ENCODE results near the gene RMC1.

The RMC1 gene

DNA sequence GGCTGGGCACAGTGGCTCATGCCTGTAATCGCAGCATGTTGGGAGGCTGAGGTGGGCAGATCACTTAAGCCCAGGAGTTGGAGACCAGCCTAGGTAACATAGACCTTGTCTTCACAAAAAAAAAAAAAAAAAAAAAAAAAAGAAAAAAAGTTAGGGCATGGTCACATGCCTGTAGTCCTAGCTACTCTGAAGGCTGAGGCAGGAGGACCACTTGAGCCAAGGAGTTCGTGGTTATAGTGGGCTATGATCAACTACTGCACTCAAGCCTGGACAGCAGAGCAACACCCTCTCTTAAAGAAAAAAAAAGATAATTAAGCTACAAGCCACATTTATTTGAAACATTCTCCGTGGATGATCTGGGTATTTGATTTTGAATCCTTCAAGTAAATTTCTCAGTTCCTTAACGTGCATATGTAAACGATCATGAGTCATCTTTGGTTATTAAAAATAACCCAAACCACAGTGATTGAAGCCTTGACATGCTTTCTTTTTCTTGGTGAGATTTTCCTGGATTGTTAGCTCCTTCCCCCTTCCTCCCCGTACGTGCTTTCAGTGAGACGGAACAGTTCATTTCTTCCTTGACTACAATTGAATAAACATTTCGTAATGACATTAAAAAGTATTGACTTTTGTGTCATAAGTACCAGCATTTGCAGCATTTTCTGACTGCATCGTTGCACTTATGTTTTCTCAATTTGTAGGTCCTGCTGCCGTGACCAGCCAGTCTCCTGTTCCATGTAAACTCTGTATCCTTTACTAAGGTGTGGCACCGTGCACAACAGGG, 20.3 kb downstream of the RMC1 start:
- H3K79me2 ChIP-seq (ENCODE audit: control insufficient read depth, insufficient read depth, low read length), result no peaks in the 10 kb centered on the region
- DNase-seq, result no peak

DNA sequence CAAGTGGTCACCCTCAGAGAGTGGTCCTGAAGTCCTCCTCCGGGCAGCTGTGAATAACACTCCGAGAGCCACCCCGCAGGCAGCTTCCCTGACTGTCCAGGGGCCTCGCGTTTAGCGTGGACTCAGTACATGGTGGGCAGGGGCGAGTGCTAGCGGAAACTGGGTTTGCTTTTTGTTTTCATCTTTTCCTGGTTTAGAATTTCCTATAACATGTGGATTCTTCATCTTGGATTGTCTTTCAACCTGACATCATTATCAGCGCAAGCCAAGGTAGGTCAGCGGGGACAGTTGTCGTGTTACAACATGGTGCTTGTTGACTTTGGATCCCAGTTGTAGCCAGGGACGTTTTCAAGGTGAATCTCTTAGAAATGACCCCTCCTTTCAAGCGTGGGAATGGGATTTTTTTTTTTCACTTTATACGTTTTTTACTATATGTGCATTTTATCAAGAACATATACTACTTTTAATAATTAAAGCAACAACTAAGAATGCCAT, 20.9 kb downstream of the RMC1 start:
- no peak overlapping the region for H2BK5ac ChIP-seq (ENCODE audit: low read length)
- H3K27ac ChIP-seq (ENCODE audit: low read depth, low read length), result no peak overlapping the region
- no peaks in the 10 kb centered on the region for H3K79me2 ChIP-seq (ENCODE audit: control insufficient read depth, insufficient read depth, low read length)
- H3K56ac ChIP-seq (ENCODE audit: low read length), result no peak overlapping the region
- H3K4me2 ChIP-seq (ENCODE audit: low read length), result no peak overlapping the region
- H3K18ac ChIP-seq (ENCODE audit: low read length), result no peak overlapping the region
- H3K79me1 ChIP-seq (ENCODE audit: low read length), result no peaks in the 10 kb centered on the region
- no peak overlapping the region for H4K8ac ChIP-seq (ENCODE audit: low read depth, low read length)
- no peak overlapping the region for H2AK5ac ChIP-seq (ENCODE audit: low read length)
- no peak overlapping the region for H4K5ac ChIP-seq (ENCODE audit: low read length)
- H3K4me3 ChIP-seq (ENCODE audit: low read length), result no peak overlapping the region
- no peak overlapping the region for H3K4ac ChIP-seq (ENCODE audit: low read depth, low read length)
- H2BK15ac ChIP-seq (replicated peaks; ENCODE audit: low read depth), result no peak overlapping the region
- no peak overlapping the region for H3K9ac ChIP-seq (ENCODE audit: low read length)
- no peak for DNase-seq
- H2BK120ac ChIP-seq (ENCODE audit: low read depth, low read length), result no peak overlapping the region
- H3K4me1 ChIP-seq (ENCODE audit: control insufficient read depth, low read depth, low read length), result no peaks in the 10 kb centered on the region
- peaks cover 15% of the 10 kb centered on the region for H3K36me3 ChIP-seq (ENCODE audit: control insufficient read depth, insufficient read depth, low read length)
- H3K23ac ChIP-seq (ENCODE audit: low read length), result no peak overlapping the region
- H3K27me3 ChIP-seq (ENCODE audit: insufficient read depth, low read length, poor library complexity), result no peaks in the 10 kb centered on the region
- WGBS (ENCODE audit: extremely low coverage, insufficient coverage, low lambda C conversion rate), result no CpG with 5 or more reads among the region's 14 CpGs

More for the DNA sequence above, 20.3 kb downstream of the RMC1 start:
- no peaks in the 10 kb centered on the region for H3K79me1 ChIP-seq (ENCODE audit: low read length)
- H3K36me3 ChIP-seq (ENCODE audit: control insufficient read depth, insufficient read depth, low read length), result peaks cover 15% of the 10 kb centered on the region
- no CpG with 5 or more reads among the region's 12 CpGs for WGBS (ENCODE audit: extremely low coverage, insufficient coverage, low lambda C conversion rate)
- H3K4me1 ChIP-seq (ENCODE audit: control insufficient read depth, low read depth, low read length), result no peaks in the 10 kb centered on the region
- H2BK5ac ChIP-seq (ENCODE audit: low read length), result no peak overlapping the region
- H3K18ac ChIP-seq (ENCODE audit: low read length), result no peak overlapping the region
- no peak overlapping the region for H3K4me3 ChIP-seq (ENCODE audit: low read length)
- no peak overlapping the region for H3K4ac ChIP-seq (ENCODE audit: low read depth, low read length)
- no peak overlapping the region for H3K23ac ChIP-seq (ENCODE audit: low read length)
- no peaks in the 10 kb centered on the region for H3K27me3 ChIP-seq (ENCODE audit: insufficient read depth, low read length, poor library complexity)
- H4K8ac ChIP-seq (ENCODE audit: low read depth, low read length), result no peak overlapping the region
- no peak overlapping the region for H3K56ac ChIP-seq (ENCODE audit: low read length)
- H3K27ac ChIP-seq (ENCODE audit: low read depth, low read length), result no peak overlapping the region
- H3K9ac ChIP-seq (ENCODE audit: low read length), result no peak overlapping the region
- no peak overlapping the region for H2BK15ac ChIP-seq (replicated peaks; ENCODE audit: low read depth)
- H3K4me2 ChIP-seq (ENCODE audit: low read length), result no peak overlapping the region
- no peak overlapping the region for H2AK5ac ChIP-seq (ENCODE audit: low read length)
- H2BK120ac ChIP-seq (ENCODE audit: low read depth, low read length), result no peak overlapping the region
- H4K5ac ChIP-seq (ENCODE audit: low read length), result no peak overlapping the region

DNA sequence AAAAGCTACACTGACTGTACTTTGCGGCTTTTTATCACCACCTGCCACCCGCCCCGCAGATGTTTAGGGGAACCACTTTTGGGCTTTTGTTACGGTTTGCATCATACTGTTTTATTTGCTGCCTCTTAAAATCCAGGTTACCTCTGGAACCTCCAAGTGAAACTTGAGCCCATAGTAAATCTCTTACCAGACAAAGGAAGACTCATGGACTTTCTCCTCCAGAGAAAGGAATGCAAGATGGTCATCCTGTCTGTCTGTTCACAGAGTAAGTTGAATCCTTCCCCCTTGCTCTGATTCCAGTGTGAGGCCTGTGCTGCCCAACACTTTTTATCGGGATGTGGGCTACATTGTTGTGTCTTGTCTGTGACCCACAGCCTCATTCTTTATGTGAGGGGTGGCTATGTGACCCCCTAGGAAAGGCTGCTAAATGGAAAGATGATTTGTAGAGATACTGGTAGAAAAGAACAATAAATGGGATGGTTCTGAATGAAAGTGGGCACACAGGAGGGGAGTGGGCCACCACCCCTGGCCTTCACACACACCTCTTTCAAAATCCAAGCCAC, 23.3 kb downstream of the RMC1 start:
- H3K27me3 ChIP-seq (ENCODE audit: insufficient read depth, low read length, poor library complexity), result no peaks in the 10 kb centered on the region
- H3K79me1 ChIP-seq (ENCODE audit: low read length), result no peaks in the 10 kb centered on the region
- H3K27ac ChIP-seq (ENCODE audit: low read depth, low read length), result no peak overlapping the region
- no peak overlapping the region for H3K9ac ChIP-seq (ENCODE audit: low read length)
- no peak for DNase-seq
- no peak overlapping the region for H3K4ac ChIP-seq (ENCODE audit: low read depth, low read length)
- no peak overlapping the region for H3K4me2 ChIP-seq (ENCODE audit: low read length)
- no peak overlapping the region for H2BK5ac ChIP-seq (ENCODE audit: low read length)
- no peaks in the 10 kb centered on the region for H3K4me1 ChIP-seq (ENCODE audit: control insufficient read depth, low read depth, low read length)
- H4K5ac ChIP-seq (ENCODE audit: low read length), result no peak overlapping the region
- no peak overlapping the region for H4K8ac ChIP-seq (ENCODE audit: low read depth, low read length)
- H3K56ac ChIP-seq (ENCODE audit: low read length), result no peak overlapping the region
- H3K18ac ChIP-seq (ENCODE audit: low read length), result no peak overlapping the region
- WGBS (ENCODE audit: extremely low coverage, insufficient coverage, low lambda C conversion rate), result no CpG with 5 or more reads among the region's 5 CpGs
- H3K23ac ChIP-seq (ENCODE audit: low read length), result no peak overlapping the region
- H3K4me3 ChIP-seq (ENCODE audit: low read length), result no peak overlapping the region
- H2BK120ac ChIP-seq (ENCODE audit: low read depth, low read length), result no peak overlapping the region
- peaks cover 14% of the 10 kb centered on the region for H3K36me3 ChIP-seq (ENCODE audit: control insufficient read depth, insufficient read depth, low read length)
- H2BK15ac ChIP-seq (replicated peaks; ENCODE audit: low read depth), result no peak overlapping the region
- H2AK5ac ChIP-seq (ENCODE audit: low read length), result no peak overlapping the region
- no peaks in the 10 kb centered on the region for H3K79me2 ChIP-seq (ENCODE audit: control insufficient read depth, insufficient read depth, low read length)

DNA sequence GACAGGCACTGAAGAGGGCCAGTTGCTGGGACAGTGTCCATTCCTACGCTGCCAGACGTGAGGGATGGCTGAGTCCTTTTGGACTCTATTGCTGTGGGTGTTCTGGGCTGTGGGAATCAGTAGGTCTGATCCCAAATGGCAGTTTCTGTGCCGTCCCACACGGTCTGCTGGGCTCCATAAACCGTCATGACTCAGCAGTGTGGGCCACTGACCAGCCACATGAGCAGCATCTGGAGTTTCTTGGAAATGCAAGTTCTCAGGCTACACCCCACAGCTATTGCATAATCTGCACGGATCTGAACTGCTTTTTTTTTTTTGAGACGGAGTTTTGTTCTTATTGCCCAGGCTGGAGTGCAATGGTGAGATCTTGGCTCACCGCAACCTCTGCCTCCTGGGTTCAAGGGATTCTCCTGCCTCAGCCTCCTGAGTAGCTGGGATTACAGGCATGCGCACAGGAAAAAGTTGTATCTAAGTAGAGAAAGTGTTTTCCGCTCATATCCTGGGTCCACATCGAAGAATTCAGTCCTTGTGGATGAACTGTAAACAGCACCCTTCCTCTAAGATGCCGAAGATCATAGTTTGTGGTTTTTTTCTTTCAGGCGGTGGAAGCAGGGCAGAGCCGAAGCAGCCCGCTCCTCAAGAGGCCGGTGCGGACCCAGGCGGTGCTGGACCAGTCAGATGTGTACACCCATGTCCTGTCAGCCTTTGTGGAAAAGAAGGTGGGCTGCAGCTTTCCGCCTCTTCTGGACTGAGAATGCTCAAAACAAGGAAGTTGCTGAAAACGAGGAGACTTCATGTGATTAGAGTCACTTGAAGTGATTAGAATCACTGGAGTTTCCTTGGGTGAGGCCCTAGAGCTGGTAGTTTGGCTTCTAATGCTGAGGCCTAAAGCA, 25.5 kb downstream of the RMC1 start:
- Histone ChIP-seq H3K27me3 (ENCODE audit: insufficient read depth, low read length, poor library complexity) (no peaks in the 10 kb centered on the region), H2BK120ac (ENCODE audit: low read depth, low read length) (no peak overlapping the region)

DNA sequence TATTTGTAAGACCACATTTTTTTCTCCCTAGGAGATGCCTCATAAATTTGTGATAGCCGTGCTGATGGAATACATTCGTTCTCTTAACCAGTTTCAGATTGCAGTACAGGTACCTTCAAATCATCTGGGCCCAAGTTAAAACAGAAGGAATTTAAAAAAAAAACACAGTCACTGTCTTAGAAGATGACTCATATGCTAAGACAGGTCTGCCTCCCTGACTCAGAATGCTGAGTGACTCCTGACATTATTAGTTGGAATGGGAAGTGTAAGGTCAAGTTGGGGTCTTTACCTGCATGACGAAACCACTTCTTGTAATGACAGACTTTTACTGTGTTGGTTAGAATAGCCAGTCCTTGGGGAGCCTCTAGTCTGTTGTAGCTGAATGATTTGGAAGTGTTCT, 26.3 kb downstream of the RMC1 start:
- H3K9ac ChIP-seq (ENCODE audit: low read length), result no peak overlapping the region
- H3K79me2 ChIP-seq (ENCODE audit: control insufficient read depth, insufficient read depth, low read length), result no peaks in the 10 kb centered on the region
- WGBS (ENCODE audit: extremely low coverage, insufficient coverage, low lambda C conversion rate), result no CpG with 5 or more reads among the region's 3 CpGs
- H3K23ac ChIP-seq (ENCODE audit: low read length), result no peak overlapping the region
- no peak overlapping the region for H3K27ac ChIP-seq (ENCODE audit: low read depth, low read length)
- H3K27me3 ChIP-seq (ENCODE audit: insufficient read depth, low read length, poor library complexity), result no peaks in the 10 kb centered on the region
- H2BK15ac ChIP-seq (replicated peaks; ENCODE audit: low read depth), result no peak overlapping the region
- no peak overlapping the region for H2AK5ac ChIP-seq (ENCODE audit: low read length)
- no peak overlapping the region for H3K4me2 ChIP-seq (ENCODE audit: low read length)
- no peak overlapping the region for H2BK5ac ChIP-seq (ENCODE audit: low read length)
- H3K4me1 ChIP-seq (ENCODE audit: control insufficient read depth, low read depth, low read length), result no peaks in the 10 kb centered on the region
- no peak overlapping the region for H3K4me3 ChIP-seq (ENCODE audit: low read length)
- no peak overlapping the region for H3K56ac ChIP-seq (ENCODE audit: low read length)
- no peak overlapping the region for H4K8ac ChIP-seq (ENCODE audit: low read depth, low read length)
- no peak overlapping the region for H3K18ac ChIP-seq (ENCODE audit: low read length)
- no peak overlapping the region for H3K4ac ChIP-seq (ENCODE audit: low read depth, low read length)
- H3K79me1 ChIP-seq (ENCODE audit: low read length), result no peaks in the 10 kb centered on the region
- no peak overlapping the region for H4K5ac ChIP-seq (ENCODE audit: low read length)
- no peak overlapping the region for H2BK120ac ChIP-seq (ENCODE audit: low read depth, low read length)
- peak; percentile 83 for DNase-seq
- peaks cover 13% of the 10 kb centered on the region for H3K36me3 ChIP-seq (ENCODE audit: control insufficient read depth, insufficient read depth, low read length)

More for the DNA sequence above, 25.5 kb downstream of the RMC1 start:
- Histone ChIP-seq H3K4ac (ENCODE audit: low read depth, low read length) (no peak overlapping the region), H3K27ac (ENCODE audit: low read depth, low read length) (no peak overlapping the region), H3K56ac (ENCODE audit: low read length) (no peak overlapping the region), H3K18ac (ENCODE audit: low read length) (no peak overlapping the region), H3K79me1 (ENCODE audit: low read length) (no peaks in the 10 kb centered on the region), H3K23ac (ENCODE audit: low read length) (no peak overlapping the region), H3K4me3 (ENCODE audit: low read length) (no peak overlapping the region), H3K36me3 (ENCODE audit: control insufficient read depth, insufficient read depth, low read length) (peaks cover 12% of the 10 kb centered on the region), H4K8ac (ENCODE audit: low read depth, low read length) (no peak overlapping the region), H3K4me2 (ENCODE audit: low read length) (no peak overlapping the region), H2BK5ac (ENCODE audit: low read length) (no peak overlapping the region), H3K79me2 (ENCODE audit: control insufficient read depth, insufficient read depth, low read length) (no peaks in the 10 kb centered on the region), H4K5ac (ENCODE audit: low read length) (no peak overlapping the region), H2AK5ac (ENCODE audit: low read length) (no peak overlapping the region), H3K4me1 (ENCODE audit: control insufficient read depth, low read depth, low read length) (no peaks in the 10 kb centered on the region), H3K9ac (ENCODE audit: low read length) (no peak overlapping the region), H2BK15ac (replicated peaks; ENCODE audit: low read depth) (no peak overlapping the region)
- peak; percentile 15 for DNase-seq
- no CpG with 5 or more reads among the region's 20 CpGs for WGBS (ENCODE audit: extremely low coverage, insufficient coverage, low lambda C conversion rate)

Measured in mesendoderm (in vitro differentiated cells).